Measurements from ENCODE around the gene SYNGR2.
A peak's percentile ranks its signal among the peaks of the same experiment; 100 is the strongest.

DNA sequence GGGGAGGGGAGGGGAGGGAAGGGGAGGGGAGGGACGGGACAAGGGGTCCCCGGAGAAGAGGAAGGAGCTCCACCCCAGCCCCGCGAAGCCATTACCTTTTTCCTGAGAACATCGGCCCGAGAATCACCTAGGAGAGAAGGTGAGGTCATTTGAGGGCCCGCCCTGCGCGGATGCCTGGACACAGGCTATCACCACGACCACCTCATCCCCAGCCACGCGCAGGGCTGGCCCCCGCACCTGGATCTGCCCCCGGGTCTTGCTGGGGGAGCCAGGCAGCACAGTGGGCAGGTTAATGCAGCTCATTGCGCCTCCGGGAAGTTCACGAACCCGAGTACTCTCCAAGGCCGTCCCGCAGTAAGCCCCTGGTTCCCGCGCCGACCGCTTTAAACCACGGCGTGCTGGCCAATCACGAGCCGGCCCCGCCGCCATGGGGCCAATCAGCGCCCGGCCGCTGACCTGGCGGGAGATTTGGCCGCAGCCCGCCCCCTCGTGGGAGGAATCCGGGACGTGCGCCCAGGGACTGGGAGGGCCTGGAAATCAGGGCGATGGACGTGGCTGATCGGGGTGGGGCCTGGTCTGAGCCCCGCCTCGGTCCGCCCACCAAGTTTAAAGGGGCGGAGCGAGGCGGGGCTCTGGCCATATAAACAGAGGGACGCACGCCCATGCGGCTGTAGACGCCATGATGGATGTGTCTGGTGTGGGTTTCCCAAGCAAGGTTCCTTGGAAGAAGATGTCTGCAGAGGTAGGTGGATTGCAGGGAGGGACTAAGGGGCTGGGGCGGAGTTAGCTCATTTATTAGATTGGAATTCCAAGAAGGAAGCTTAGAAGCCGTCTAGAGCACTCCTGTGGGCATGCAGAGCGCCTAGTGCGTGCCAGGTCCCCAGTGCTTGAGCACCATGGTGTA, 18.6 kb downstream of the SYNGR2 start, which contains the start of the genes AFMID and TK1:
- TF ChIP-seq SIN3A (conservative IDR thresholded peaks at IDR 0.05 in 1 of 2, IDR thresholded peaks at IDR 0.05 in 1 of 2; ENCODE audit: low read depth in 1 of 2, low read length in 2 of 2) (peak in 1 of 2 experiments; percentile 79; a peak in 2 of 4 replicates), RXRA (IDR thresholded peaks at IDR 0.05; ENCODE audit: insufficient read depth, low read depth, low read length) (no peak), ZNF274 (IDR thresholded peaks at IDR 0.05; ENCODE audit: borderline replicate concordance, extremely low read depth, low read length) (no peak)

All from H1 (cell line).